CD4-positive, alpha-beta memory T cell (primary cell): ENCODE results near the gene OR6B1. TPM values are rescaled to one million over a fixed set of nuclear protein-coding genes. Genes with fewer than 3 reads are reported as not detected.

Experiments
- CTCF ChIA-PET: fragments of 350-600 bp; sonication (Branson Sonifier 250); formaldehyde crosslinking; loops from one replicate; lab custom pipeline; 2021; ENCODE audit warnings: inconsistent platforms; ENCODE audit not compliant: partially characterized antibody; lab: Charles Lee
- POLR2A ChIA-PET: fragments of 350-600 bp; sonication (Branson Sonifier 250); formaldehyde crosslinking; loops from one replicate; lab custom pipeline; 2021; ENCODE audit not compliant: partially characterized antibody; lab: Charles Lee
- DNase-seq, 5 donors: peaks; one replicate each; pipeline versions ENCODE4 v3.0.0 to v3.0.0-alpha.2; 2020 to 2022; ENCODE audit warnings: mixed read lengths in 1 of 5
- H3K27ac ChIP-seq: one replicate; pipeline ENCODE4 v1.7.0; 2013; ENCODE audit warnings: low read depth, low read length
- H3K27me3 ChIP-seq: 2 replicates; pipeline ENCODE4 v1.7.0; 2013; ENCODE audit warnings: mild to moderate bottlenecking, low read length, moderate library complexity; ENCODE audit not compliant: insufficient read depth
- H3K36me3 ChIP-seq: 2 replicates; pipeline ENCODE4 v1.7.0; 2013; ENCODE audit warnings: mild to moderate bottlenecking, low read length, moderate library complexity; ENCODE audit not compliant: insufficient read depth
- H3K4me1 ChIP-seq: 2 replicates; pipeline ENCODE4 v1.7.0; 2013; ENCODE audit warnings: mild to moderate bottlenecking, low read length, moderate library complexity; ENCODE audit not compliant: insufficient read depth
- H3K4me3 ChIP-seq, 2 donors: one replicate each; pipeline ENCODE4 v1.7.0; 2013; ENCODE audit warnings: low read length in 2 of 2, mild to moderate bottlenecking in 1 of 2
- H3K9me3 ChIP-seq, 2 donors: one replicate each; pipeline ENCODE4 v1.7.0; 2013; ENCODE audit warnings: low read length in 2 of 2, control low read depth in 1 of 2; ENCODE audit not compliant: control insufficient read depth in 1 of 2
- H3K27ac Mint-ChIP-seq, 7 donors: one replicate each; pipeline ENCODE4 v1.8.0; 2020 to 2021; ENCODE audit warnings: mixed read lengths in 7 of 7, mild to moderate bottlenecking in 6 of 7, inconsistent platforms in 3 of 7, moderate library complexity in 3 of 7
- H3K27me3 Mint-ChIP-seq, 2 donors: one replicate each; pipeline ENCODE4 v1.8.0; 2020 to 2021; ENCODE audit warnings: mixed read lengths in 2 of 2
- H3K36me3 Mint-ChIP-seq, 2 donors: one replicate each; pipeline ENCODE4 v1.8.0; 2020 to 2021; ENCODE audit warnings: mixed read lengths in 2 of 2, inconsistent platforms in 1 of 2, mild to moderate bottlenecking in 1 of 2
- H3K4me1 Mint-ChIP-seq, 4 donors: one replicate each; pipeline ENCODE4 v1.8.0; 2020 to 2021; ENCODE audit warnings: mixed read lengths in 4 of 4, mild to moderate bottlenecking in 1 of 4
- H3K4me3 Mint-ChIP-seq, 8 donors: one replicate each; pipeline ENCODE4 v1.8.0; 2020 to 2021; ENCODE audit warnings: mixed read lengths in 8 of 8, mild to moderate bottlenecking in 7 of 8, moderate library complexity in 6 of 8, inconsistent platforms in 3 of 8
- H3K9me3 Mint-ChIP-seq, 8 donors: one replicate each; pipeline ENCODE4 v1.8.0; 2020 to 2021; ENCODE audit warnings: mixed read lengths in 8 of 8, mild to moderate bottlenecking in 5 of 8, inconsistent platforms in 3 of 8, moderate library complexity in 1 of 8
- intact Hi-C: fragments of 100-400 bp; cut with micrococcal nuclease; formaldehyde crosslinking; loops from one replicate; pipeline ENCODE4 v1.15.1; 2023
- polyA plus RNA-seq, 2 donors: library from polyadenylated mRNA; unstranded; fragments of 300-500 nt; fragmentation: Illumina TruSeq; gene quantifications; one replicate each; pipeline ENCODE4 v1.2.3, GENCODE V29; 2021
- total RNA-seq, 2 experiments: library from RNA; stranded (reverse); gene quantifications; one replicate each; pipeline ENCODE4 v1.2.3, GENCODE V29; 2021

Gene OR6B1
- total and polyA plus RNA-seq, 4 experiments from 2014 or later: not detected

GRCh38 chr7:143980746-143981510 lies 19.2 kb upstream of the OR6B1 start:
- no peaks in the 10 kb centered on the region for H3K36me3 Mint-ChIP-seq
- no peaks in the 10 kb centered on the region for H3K4me1 ChIP-seq
- no peak overlapping the region for H3K4me3 Mint-ChIP-seq
- H3K36me3 ChIP-seq: no peaks in the 10 kb centered on the region
- H3K4me1 Mint-ChIP-seq: no peaks in the 10 kb centered on the region
- CTCF ChIA-PET: no interaction called here
- H3K9me3 ChIP-seq: no peaks in the 10 kb centered on the region
- H3K27me3 Mint-ChIP-seq: peaks cover 7 to 8% of the 10 kb centered on the region in 2 donors
- intact Hi-C loops: no loop called here
- no peak overlapping the region for H3K27ac ChIP-seq
- H3K27ac Mint-ChIP-seq: no peak overlapping the region
- DNase-seq: no peak
- H3K9me3 Mint-ChIP-seq: no peaks in the 10 kb centered on the region
- POLR2A ChIA-PET: no interaction called here
- H3K4me3 ChIP-seq: no peak overlapping the region
- H3K27me3 ChIP-seq: no peaks in the 10 kb centered on the region

DNA sequence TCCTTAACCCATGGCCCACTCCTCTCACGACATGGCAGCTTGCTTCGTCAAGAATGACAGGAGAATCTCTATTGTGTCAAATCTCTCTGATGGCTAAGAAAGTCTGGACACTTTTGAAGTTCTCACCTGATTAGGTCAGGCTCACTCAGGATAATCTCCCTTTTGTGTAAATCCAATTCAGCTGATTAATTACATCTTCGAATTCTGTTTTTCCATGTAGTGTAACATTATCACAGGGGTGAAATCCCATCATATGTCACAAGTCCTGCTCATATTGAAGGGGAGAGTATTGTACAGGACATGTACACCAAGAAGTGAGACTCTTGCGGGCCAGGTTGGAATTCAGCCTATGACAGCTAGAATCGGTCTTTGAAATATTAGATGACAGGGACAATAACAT lies 16.2 kb upstream of the OR6B1 start:
- peaks cover 0 to 12% (median 3%) of the 10 kb centered on the region in 4 donors for H3K4me1 Mint-ChIP-seq
- CTCF ChIA-PET: no interaction called here
- POLR2A ChIA-PET: no interaction called here
- intact Hi-C loops: no loop called here
- no peak overlapping the region for H3K27ac ChIP-seq
- H3K27ac Mint-ChIP-seq: no peak overlapping the region
- H3K4me1 ChIP-seq: no peaks in the 10 kb centered on the region
- no peaks in the 10 kb centered on the region for H3K36me3 Mint-ChIP-seq
- no peak for DNase-seq
- H3K36me3 ChIP-seq: no peaks in the 10 kb centered on the region
- H3K4me3 ChIP-seq: no peak overlapping the region
- H3K4me3 Mint-ChIP-seq: no peak overlapping the region
- H3K9me3 ChIP-seq: no peaks in the 10 kb centered on the region
- H3K27me3 Mint-ChIP-seq: peaks cover 6 to 7% of the 10 kb centered on the region in 2 donors
- no peaks in the 10 kb centered on the region for H3K27me3 ChIP-seq
- peaks cover 0 to 7% (median 0%) of the 10 kb centered on the region in 8 donors for H3K9me3 Mint-ChIP-seq

DNA sequence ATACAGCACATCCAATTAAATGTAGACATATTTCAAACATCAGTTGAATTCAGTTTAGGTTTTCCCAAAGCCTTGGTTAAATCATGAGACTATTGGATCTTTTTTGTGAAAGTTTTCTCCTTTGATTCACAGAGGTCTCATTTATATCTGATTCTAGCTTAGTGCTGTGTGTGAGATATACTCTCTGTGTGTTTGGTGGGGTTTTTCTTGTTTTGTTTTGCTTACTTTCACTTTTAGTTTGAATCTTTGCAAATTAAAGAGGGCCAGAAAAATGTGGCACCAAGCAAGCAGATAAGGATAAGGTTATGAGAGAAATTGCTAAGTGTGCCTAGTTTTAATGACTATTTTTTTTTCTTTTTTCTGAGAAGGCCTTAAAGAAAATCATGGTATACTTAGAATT lies 12.6 kb upstream of the OR6B1 start:
- Mint-ChIP-seq H3K4me1 (peaks cover 0 to 12% (median 3%) of the 10 kb centered on the region in 4 donors), H3K27me3 (peaks cover 2 to 7% of the 10 kb centered on the region in 2 donors), H3K27ac (peak overlapping the region in 1 of 7 donors; percentile 7), H3K36me3 (peaks cover 0 to 6% of the 10 kb centered on the region in 2 donors), H3K9me3 (peaks cover 3 to 20% (median 12%) of the 10 kb centered on the region in 8 donors), H3K4me3 (peak overlapping the region in 5 of 8 donors; percentile 10 to 80 (median 49))
- no peak overlapping the region for H3K27ac ChIP-seq
- no peaks in the 10 kb centered on the region for H3K4me1 ChIP-seq
- H3K9me3 ChIP-seq: no peaks in the 10 kb centered on the region
- H3K4me3 ChIP-seq: no peak overlapping the region
- no peaks in the 10 kb centered on the region for H3K36me3 ChIP-seq
- ChIA-PET CTCF (no interaction called here), POLR2A (interaction anchor here (0.8 kb wide), 1 partner anchor 9 kb away, joined by 3 read pairs; no protein-coding TSS in a partner anchor)
- intact Hi-C loops: loop anchor here (1.0 kb wide), 1 partner anchor 14 kb away; no protein-coding TSS in a partner anchor
- no peaks in the 10 kb centered on the region for H3K27me3 ChIP-seq
- no peak for DNase-seq

GRCh38 chr7:143988976-143989745 lies 11.0 kb upstream of the OR6B1 start:
- H3K27ac ChIP-seq: no peak overlapping the region
- CTCF ChIA-PET: no interaction called here
- H3K36me3 ChIP-seq: no peaks in the 10 kb centered on the region
- intact Hi-C loops: no loop called here
- H3K4me3 Mint-ChIP-seq: no peak overlapping the region
- H3K9me3 Mint-ChIP-seq: peaks cover 3 to 20% (median 12%) of the 10 kb centered on the region in 8 donors
- no peak overlapping the region for H3K27ac Mint-ChIP-seq
- H3K9me3 ChIP-seq: no peaks in the 10 kb centered on the region
- H3K4me1 Mint-ChIP-seq: peaks cover 0 to 12% (median 3%) of the 10 kb centered on the region in 4 donors
- POLR2A ChIA-PET: no interaction called here
- H3K4me3 ChIP-seq: no peak overlapping the region
- no peak for DNase-seq
- H3K36me3 Mint-ChIP-seq: peaks cover 0 to 6% of the 10 kb centered on the region in 2 donors
- H3K27me3 Mint-ChIP-seq: peaks cover 2 to 7% of the 10 kb centered on the region in 2 donors
- no peaks in the 10 kb centered on the region for H3K27me3 ChIP-seq
- H3K4me1 ChIP-seq: no peaks in the 10 kb centered on the region

DNA sequence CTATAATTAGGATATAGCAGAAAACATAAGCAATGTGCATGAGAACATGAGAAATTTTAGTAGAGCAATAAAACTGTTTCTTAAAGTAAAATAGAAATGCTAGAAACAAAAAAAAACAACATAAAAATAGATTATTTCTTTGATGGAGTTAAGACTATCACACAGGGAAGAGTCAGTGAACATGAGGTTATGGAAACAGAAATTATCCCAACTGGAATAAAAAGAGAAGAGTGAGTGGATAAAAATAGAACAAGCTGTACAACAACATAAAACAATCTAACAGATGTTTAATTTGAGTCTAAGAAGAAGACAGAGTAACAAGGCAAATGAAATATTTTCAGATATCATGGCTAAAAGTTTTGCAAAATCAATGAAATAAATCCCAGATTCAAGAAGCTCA lies 7.5 kb upstream of the OR6B1 start:
- Mint-ChIP-seq H3K27ac (no peak overlapping the region), H3K27me3 (peaks cover 4 to 10% of the 10 kb centered on the region in 2 donors), H3K4me1 (peaks cover 0 to 2% (median 1%) of the 10 kb centered on the region in 4 donors), H3K4me3 (no peak overlapping the region), H3K9me3 (peaks cover 3 to 17% (median 12%) of the 10 kb centered on the region in 8 donors), H3K36me3 (peaks cover 0 to 6% of the 10 kb centered on the region in 2 donors)
- ChIA-PET POLR2A (no interaction called here), CTCF (no interaction called here)
- Histone ChIP-seq H3K4me3 (no peak overlapping the region), H3K36me3 (no peaks in the 10 kb centered on the region), H3K9me3 (no peaks in the 10 kb centered on the region), H3K27ac (no peak overlapping the region), H3K4me1 (no peaks in the 10 kb centered on the region), H3K27me3 (no peaks in the 10 kb centered on the region)
- no peak for DNase-seq
- intact Hi-C loops: no loop called here

DNA sequence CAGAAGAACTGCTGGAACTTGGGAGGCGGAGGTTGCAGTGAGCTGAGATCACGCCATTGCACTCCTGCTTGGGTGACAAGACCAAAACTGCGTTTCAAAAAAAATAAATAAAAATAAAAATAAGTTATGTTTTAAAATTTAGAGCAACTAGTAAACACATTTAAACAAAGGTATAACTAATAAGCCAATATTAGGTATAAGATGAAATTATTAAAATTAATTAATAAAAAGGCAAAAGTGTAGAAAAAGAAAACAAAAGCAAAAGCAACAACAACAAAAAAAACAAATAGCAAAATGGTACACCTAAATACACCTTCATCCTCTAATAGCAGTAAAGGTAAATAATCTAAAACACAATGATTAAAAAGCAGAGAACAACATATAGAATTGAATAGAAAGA lies 6.2 kb upstream of the OR6B1 start:
- H3K4me1 ChIP-seq: no peaks in the 10 kb centered on the region
- intact Hi-C loops: no loop called here
- H3K36me3 ChIP-seq: no peaks in the 10 kb centered on the region
- ChIA-PET CTCF (no interaction called here), POLR2A (no interaction called here)
- no peaks in the 10 kb centered on the region for H3K9me3 ChIP-seq
- Mint-ChIP-seq H3K27me3 (peaks cover 4 to 10% of the 10 kb centered on the region in 2 donors), H3K4me3 (no peak overlapping the region), H3K9me3 (peaks cover 3 to 14% (median 12%) of the 10 kb centered on the region in 8 donors), H3K27ac (no peak overlapping the region), H3K36me3 (peaks cover 0 to 6% of the 10 kb centered on the region in 2 donors), H3K4me1 (no peaks in the 10 kb centered on the region)
- no peak overlapping the region for H3K27ac ChIP-seq
- no peak overlapping the region for H3K4me3 ChIP-seq
- no peak for DNase-seq
- H3K27me3 ChIP-seq: no peaks in the 10 kb centered on the region

GRCh38 chr7:144001543-144001942 lies 1.4 kb downstream of the OR6B1 start:
- CTCF ChIA-PET: no interaction called here
- H3K36me3 Mint-ChIP-seq: no peaks in the 10 kb centered on the region
- Histone ChIP-seq H3K4me3 (no peak overlapping the region), H3K9me3 (no peaks in the 10 kb centered on the region), H3K27me3 (no peaks in the 10 kb centered on the region), H3K4me1 (no peaks in the 10 kb centered on the region), H3K27ac (no peak overlapping the region), H3K36me3 (no peaks in the 10 kb centered on the region)
- intact Hi-C loops: loop anchor here (2.0 kb wide), 1 partner anchor 45 kb away; no protein-coding TSS in a partner anchor
- DNase-seq: no peak
- no peak overlapping the region for H3K4me3 Mint-ChIP-seq
- no peak overlapping the region for H3K27ac Mint-ChIP-seq
- peaks cover 0 to 2% (median 0%) of the 10 kb centered on the region in 4 donors for H3K4me1 Mint-ChIP-seq
- peaks cover 6 to 7% of the 10 kb centered on the region in 2 donors for H3K27me3 Mint-ChIP-seq
- H3K9me3 Mint-ChIP-seq: peaks cover 0 to 2% (median 0%) of the 10 kb centered on the region in 8 donors
- POLR2A ChIA-PET: no interaction called here
